Fibroblast of pulmonary artery (primary cell): ENCODE measurements around the gene GMPPA.

ENCODE experiments used
- DNase-seq: peaks from one replicate; pipeline ENCODE4 v3.0.0-alpha.2; 2010; ENCODE audit warnings: low read depth
- H3K4me3 ChIP-seq: replicated peaks from 2 replicates; pipeline ENCODE4 v1.5.1; 2011; ENCODE audit warnings: low read depth, mild to moderate bottlenecking, control low read depth, low read length, moderate library complexity
- TF ChIP-seq, protein P1 (sequence below): IDR thresholded peaks from 2 replicates; pipeline ENCODE4 v1.5.1; 2011; ENCODE audit warnings: mild to moderate bottlenecking, control low read depth, low read length, inconsistent platforms; ENCODE audit errors: missing control alignments

The GMPPA gene

DNA sequence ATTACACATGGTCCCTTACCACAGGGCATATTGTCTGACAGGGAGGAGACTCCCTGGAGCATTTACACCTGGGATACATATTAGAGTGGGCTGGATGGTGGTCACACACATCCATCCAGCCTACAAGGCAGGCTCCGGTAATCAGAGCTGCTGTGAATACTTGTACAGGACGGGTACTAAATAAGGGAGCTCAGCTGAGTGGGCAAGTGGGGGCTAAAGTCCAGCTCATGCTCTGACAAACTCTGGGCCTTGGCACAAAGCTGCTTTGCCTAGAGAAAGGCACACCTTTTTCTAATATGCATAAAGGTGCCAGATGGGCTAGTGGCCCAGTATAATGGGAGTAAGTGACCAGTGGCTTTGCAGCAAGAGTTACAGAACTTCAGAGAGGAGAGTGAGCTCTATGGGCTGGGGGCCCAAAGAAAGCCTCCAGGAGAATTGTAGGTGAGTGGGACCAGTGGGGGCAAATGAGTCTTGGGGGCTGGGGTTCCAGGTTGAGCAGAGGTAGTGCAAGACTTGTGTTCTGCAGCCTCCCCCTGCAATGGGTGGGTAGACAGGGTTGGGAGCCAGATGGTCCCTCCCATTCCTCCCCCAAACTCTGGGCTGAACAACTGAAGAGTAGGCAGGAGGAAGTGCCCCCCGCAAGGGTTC lies 46.7 kb downstream of the GMPPA start:
- H3K4me3 ChIP-seq, result no peak overlapping the region
- TF ChIP-seq, protein P1, sequence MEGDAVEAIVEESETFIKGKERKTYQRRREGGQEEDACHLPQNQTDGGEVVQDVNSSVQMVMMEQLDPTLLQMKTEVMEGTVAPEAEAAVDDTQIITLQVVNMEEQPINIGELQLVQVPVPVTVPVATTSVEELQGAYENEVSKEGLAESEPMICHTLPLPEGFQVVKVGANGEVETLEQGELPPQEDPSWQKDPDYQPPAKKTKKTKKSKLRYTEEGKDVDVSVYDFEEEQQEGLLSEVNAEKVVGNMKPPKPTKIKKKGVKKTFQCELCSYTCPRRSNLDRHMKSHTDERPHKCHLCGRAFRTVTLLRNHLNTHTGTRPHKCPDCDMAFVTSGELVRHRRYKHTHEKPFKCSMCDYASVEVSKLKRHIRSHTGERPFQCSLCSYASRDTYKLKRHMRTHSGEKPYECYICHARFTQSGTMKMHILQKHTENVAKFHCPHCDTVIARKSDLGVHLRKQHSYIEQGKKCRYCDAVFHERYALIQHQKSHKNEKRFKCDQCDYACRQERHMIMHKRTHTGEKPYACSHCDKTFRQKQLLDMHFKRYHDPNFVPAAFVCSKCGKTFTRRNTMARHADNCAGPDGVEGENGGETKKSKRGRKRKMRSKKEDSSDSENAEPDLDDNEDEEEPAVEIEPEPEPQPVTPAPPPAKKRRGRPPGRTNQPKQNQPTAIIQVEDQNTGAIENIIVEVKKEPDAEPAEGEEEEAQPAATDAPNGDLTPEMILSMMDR, result no peak
- no peak for DNase-seq

DNA sequence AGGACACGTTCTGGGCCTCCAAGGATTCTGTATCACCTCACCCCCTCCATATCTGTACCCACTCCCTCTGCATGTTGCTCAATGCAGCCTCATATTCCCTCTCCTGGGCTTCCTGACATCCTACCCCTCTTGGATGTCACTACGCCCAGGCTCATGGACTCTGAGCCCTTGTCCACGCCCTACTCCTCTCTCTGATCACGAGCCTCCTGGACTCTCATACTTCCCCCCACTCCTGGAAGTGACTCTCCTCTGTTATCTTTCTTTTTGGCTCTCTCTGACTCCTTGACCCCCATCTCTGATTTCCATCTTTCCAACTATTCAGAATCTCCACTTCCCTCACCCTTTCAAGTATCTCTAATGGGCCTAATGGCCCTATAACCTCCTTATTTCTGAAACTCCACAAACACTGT lies 47.3 kb downstream of the GMPPA start:
- no peak for DNase-seq
- no peak overlapping the region for H3K4me3 ChIP-seq
- TF ChIP-seq, protein P1, result no peak

DNA sequence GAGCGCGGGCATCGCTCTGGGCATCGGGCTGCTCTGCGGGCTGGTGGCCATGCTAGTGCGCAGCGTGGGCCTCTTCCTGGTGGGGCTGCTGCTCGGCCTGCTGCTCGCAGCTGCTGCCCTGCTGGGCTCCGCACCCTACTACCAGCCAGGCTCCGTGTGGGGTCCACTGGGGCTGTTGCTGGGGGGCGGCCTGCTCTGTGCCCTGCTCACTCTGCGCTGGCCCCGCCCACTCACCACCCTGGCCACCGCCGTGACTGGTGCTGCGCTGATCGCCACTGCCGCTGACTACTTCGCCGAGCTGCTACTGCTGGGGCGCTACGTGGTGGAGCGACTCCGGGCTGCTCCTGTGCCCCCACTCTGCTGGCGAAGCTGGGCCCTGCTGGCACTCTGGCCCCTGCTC lies 48.9 kb downstream of the GMPPA start:
- no peak overlapping the region for H3K4me3 ChIP-seq

DNA sequence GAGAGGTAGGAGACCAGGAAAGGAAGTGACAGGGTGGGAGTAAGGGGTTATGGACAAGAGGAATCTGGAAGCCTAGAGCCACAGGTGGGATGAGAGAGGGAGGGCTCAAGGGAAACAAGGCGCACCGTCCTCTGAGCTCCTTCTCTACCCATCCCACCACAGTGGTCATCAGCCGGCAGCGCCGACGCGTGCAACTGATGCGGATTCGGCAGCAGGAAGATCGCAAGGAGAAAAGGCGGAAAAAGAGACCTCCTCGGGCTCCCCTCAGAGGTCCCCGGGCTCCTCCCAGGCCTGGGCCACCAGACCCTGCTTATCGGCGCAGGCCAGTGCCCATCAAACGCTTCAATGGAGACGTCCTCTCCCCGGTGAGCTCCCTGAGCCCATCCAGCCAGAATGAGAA lies 50.3 kb downstream of the GMPPA start:
- no peak for DNase-seq
- TF ChIP-seq, protein P1, result no peak
- H3K4me3 ChIP-seq, result no peak overlapping the region

More for the DNA sequence above, 48.9 kb downstream of the GMPPA start:
- TF ChIP-seq, protein P1, result no peak
- no peak for DNase-seq

DNA sequence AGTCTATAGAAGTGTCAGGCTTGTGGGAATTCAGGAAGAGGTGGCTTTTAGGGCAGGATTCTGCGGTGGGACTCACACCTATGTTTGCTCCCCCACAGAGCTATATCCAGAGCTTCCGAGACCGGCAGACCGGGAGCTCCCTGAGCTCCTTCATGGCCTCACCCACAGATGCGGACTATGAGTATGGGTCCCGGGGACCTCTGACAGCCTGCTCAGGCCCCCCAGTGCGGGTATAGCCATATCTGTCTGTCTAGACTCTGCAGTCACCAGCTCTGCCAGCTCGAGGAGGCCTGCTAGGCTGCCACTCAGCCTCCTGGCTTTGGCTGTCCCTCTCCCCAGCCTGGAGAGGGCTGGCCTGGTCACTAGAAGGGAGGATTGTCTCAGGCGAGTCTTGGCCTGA lies 50.9 kb downstream of the GMPPA start:
- no peak for DNase-seq
- TF ChIP-seq, protein P1, result no peak
- H3K4me3 ChIP-seq, result no peak overlapping the region

DNA sequence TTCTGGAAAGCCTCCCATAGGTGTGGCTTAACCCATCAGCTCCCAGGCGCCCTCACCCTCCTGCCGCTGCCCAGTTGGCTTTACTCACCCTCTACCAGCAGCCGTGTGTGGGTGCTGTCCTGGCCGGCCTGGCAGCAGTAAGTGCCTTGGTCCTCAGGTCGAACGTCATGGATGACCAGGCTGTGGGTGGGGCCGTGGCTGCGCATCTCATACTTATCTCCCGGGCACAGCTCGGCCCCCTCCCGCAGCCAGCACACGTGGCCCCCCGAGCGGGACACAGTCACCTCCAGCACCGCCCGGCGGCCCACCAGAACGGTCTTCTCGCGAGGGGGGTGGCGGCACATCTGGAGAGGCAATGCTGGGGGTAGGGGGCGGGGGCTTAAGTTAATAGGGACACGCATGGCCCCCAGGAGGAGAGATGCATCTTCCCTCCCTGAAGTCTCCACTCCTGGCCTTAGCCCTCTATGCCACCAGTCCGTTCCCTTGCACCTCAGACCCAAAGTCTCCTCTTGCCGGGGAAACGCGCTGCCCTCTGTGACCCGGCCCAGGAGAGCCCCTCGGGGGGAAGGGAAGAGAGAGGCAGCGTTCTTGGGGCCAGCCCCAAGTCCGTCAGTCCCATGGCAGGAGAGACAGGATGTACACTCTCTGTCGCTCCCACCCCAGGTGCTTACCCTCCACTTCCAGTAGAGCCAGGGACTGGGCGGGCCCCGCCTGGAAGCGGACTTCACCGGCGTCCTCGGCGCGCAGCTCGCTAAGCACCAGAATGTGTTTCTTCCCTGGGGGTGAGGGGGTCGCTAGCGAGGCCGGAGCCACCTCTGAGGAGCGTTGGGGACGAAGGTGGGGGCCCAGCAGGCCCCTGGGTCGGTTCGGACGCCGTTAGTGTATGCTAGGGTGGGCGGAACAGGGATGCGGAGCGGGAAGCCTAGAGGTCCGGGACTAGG lies 53.0 kb downstream of the GMPPA start:
- peak overlapping the region; percentile 62 for H3K4me3 ChIP-seq
- DNase-seq, result peak; percentile 27
- TF ChIP-seq, protein P1, result no peak
